Stimulated activated CD4-positive, alpha-beta T cell treated with anti-CD3 and anti-CD28 coated beads, Interleukin-2, amount 100 ng/mL, for 24 hours (primary cell): ENCODE measurements around the gene FBXL22.

Experiments used
- DNase-seq, 2 donors: peaks; one replicate each; pipeline ENCODE4 v3.0.0-alpha.2; 2020

FBXL22 gene

GRCh38 chr15:63597038-63597790 lies at the start of gene FBXL22:
Gene FBXL22 (plus strand): TSS chr15:63597387. CDS start chr15:63597393, 6 bp downstream.
- no peak for DNase-seq

- no peak for DNase-seq
Observed at GRCh38 chr15:63551400-63551799, 45.8 kb upstream of the FBXL22 start.

- no peak for DNase-seq
Observed at GRCh38 chr15:63553388-63553791, 43.8 kb upstream of the FBXL22 start.

GRCh38 chr15:63554337-63554927 lies 42.8 kb upstream of the FBXL22 start:
- DNase-seq = no peak

GRCh38 chr15:63555507-63555906 lies 41.7 kb upstream of the FBXL22 start:
- no peak for DNase-seq

- DNase-seq = no peak
Observed at GRCh38 chr15:63556246-63556645, 40.9 kb upstream of the FBXL22 start.

GRCh38 chr15:63556736-63557135 lies 40.5 kb upstream of the FBXL22 start:
- no peak for DNase-seq

GRCh38 chr15:63559753-63560152 lies 37.4 kb upstream of the FBXL22 start:
- no peak for DNase-seq

- DNase-seq = peak; percentile 59 to 68
Observed at GRCh38 chr15:63560741-63561448, 36.3 kb upstream of the FBXL22 start.

- no peak for DNase-seq
Observed at GRCh38 chr15:63564093-63564492, 33.1 kb upstream of the FBXL22 start.

GRCh38 chr15:63565536-63566186 lies 31.5 kb upstream of the FBXL22 start:
- no peak for DNase-seq

- DNase-seq = no peak
Observed at GRCh38 chr15:63572749-63573464, 24.3 kb upstream of the FBXL22 start.

- no peak for DNase-seq
Observed at GRCh38 chr15:63573533-63573932, 23.7 kb upstream of the FBXL22 start.

GRCh38 chr15:63575312-63575711 lies 21.9 kb upstream of the FBXL22 start:
- DNase-seq = no peak

GRCh38 chr15:63576441-63576840 lies 20.7 kb upstream of the FBXL22 start:
- DNase-seq = no peak

GRCh38 chr15:63582179-63582578 lies 15.0 kb upstream of the FBXL22 start:
- no peak for DNase-seq

- no peak for DNase-seq
Observed at GRCh38 chr15:63582718-63583426, 14.3 kb upstream of the FBXL22 start.

- no peak for DNase-seq
Observed at GRCh38 chr15:63586790-63587189, 10.4 kb upstream of the FBXL22 start.

- DNase-seq = no peak
Observed at GRCh38 chr15:63587527-63587926, 9.7 kb upstream of the FBXL22 start.

- no peak for DNase-seq
Observed at GRCh38 chr15:63588826-63589225, 8.4 kb upstream of the FBXL22 start.

- DNase-seq = peak in 1 of 2 donors; percentile 54
Observed at GRCh38 chr15:63593705-63594671, 3.2 kb upstream of the FBXL22 start.
